SJSA1 (cell line): ENCODE data around the gene PAK1. TPM values are rescaled to one million over a fixed set of nuclear protein-coding genes. Genes with fewer than 3 reads are reported as not detected.

Experiments
- DNase-seq, 2 experiments: peaks; one replicate each; pipeline ENCODE4 v3.0.0-alpha.2; 2015 to 2020; ENCODE audit warnings: low spot score in 2 of 2, low read depth in 1 of 2
- H3K27ac ChIP-seq: fragments of 250-450 bp; sonication (Bioruptor Pico); 2 replicates; pipeline ENCODE4 v1.5.1; 2020; ENCODE audit warnings: mild to moderate bottlenecking, moderate library complexity
- H3K27me3 ChIP-seq: fragments of 250-450 bp; sonication (Bioruptor Pico); replicated peaks from 2 replicates; pipeline ENCODE4 v1.5.1; 2020; ENCODE audit warnings: mild to moderate bottlenecking, moderate library complexity
- H3K36me3 ChIP-seq: fragments of 250-450 bp; sonication (Bioruptor Pico); 2 replicates; pipeline ENCODE4 v1.5.1; 2020; ENCODE audit warnings: mild to moderate bottlenecking
- H3K4me1 ChIP-seq: fragments of 250-450 bp; sonication (Bioruptor Pico); replicated peaks from 2 replicates; pipeline ENCODE4 v1.6.1; 2021; ENCODE audit warnings: mild to moderate bottlenecking
- H3K4me3 ChIP-seq: fragments of 250-450 bp; sonication (Bioruptor Pico); 2 replicates; pipeline ENCODE4 v1.5.1; 2020; ENCODE audit warnings: mild to moderate bottlenecking
- H3K9me3 ChIP-seq: fragments of 250-450 bp; sonication (Bioruptor Pico); replicated peaks from 2 replicates; pipeline ENCODE4 v1.5.1; 2020; ENCODE audit warnings: mild to moderate bottlenecking
- total RNA-seq: library from RNA; depleted of rRNA; stranded (reverse); fragments of >200 nt; shearing (Covaris generic); gene quantifications from 2 replicates; pipeline ENCODE4 v1.2.3, GENCODE V29; 2014

PAK1 gene
- total RNA-seq, 1 experiment from 2014 or later, result 14.4 TPM

DNA sequence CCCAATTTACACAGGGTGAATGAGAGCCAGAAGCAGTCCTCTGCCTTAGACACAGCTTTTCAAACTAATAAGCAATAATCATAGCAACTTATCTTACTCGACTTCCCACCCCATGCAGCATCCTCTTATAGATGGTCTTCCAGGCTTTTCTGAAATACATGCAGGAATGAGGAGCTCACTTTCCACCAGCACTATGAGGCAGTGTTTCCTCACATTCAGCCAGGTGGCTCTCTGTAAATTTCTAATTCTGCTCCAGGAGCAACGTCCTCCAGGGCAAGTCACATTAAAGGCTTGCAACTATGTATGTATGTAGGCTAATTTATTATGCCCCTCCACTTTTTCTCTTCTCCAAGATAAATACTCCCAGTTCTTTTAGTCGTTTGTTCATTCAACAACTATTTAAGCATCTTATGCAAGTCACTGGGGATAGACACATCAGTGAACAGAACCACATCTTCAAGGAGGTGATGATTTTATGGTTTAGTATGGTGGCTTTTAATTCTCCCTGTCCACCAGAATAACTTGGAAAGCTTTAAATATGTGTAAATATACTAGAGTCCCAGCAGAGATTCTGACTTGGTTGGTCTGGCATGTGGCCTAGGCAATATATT is 59.9 kb downstream of the PAK1 start:
- no peak for DNase-seq
- H3K27me3 ChIP-seq, result no peaks in the 10 kb centered on the region
- H3K27ac ChIP-seq, result no peak overlapping the region
- no peak overlapping the region for H3K4me3 ChIP-seq
- 0 out of 2 replicates have a peak, but pooled peaks cover 4% of the 10 kb centered on the region for H3K4me1 ChIP-seq
- H3K36me3 ChIP-seq, result no peaks in the 10 kb centered on the region
- H3K9me3 ChIP-seq, result no peaks in the 10 kb centered on the region

DNA sequence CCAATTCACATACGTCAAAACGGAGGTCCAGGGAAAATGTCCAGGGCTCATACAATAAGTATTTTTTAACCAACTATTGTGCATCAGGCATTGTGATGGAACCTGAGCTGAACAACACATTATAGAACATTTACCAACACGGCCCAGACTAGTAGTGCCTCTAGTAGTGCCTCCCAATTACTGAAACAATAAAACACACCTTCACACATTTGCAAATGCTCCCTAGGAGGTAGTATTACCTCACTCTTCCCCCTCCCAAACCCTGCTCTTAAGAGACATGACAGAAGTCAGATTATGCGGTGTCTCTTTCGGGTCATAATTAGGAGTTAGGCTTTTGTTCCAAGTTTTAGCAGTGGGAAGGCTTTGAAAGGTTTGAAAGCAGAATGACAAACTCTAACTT is 61.1 kb downstream of the PAK1 start:
- Histone ChIP-seq H3K36me3 (no peaks in the 10 kb centered on the region), H3K27ac (no peak overlapping the region), H3K4me1 (peaks cover 6% of the 10 kb centered on the region), H3K4me3 (no peak overlapping the region), H3K9me3 (no peaks in the 10 kb centered on the region), H3K27me3 (no peaks in the 10 kb centered on the region)
- no peak for DNase-seq

DNA sequence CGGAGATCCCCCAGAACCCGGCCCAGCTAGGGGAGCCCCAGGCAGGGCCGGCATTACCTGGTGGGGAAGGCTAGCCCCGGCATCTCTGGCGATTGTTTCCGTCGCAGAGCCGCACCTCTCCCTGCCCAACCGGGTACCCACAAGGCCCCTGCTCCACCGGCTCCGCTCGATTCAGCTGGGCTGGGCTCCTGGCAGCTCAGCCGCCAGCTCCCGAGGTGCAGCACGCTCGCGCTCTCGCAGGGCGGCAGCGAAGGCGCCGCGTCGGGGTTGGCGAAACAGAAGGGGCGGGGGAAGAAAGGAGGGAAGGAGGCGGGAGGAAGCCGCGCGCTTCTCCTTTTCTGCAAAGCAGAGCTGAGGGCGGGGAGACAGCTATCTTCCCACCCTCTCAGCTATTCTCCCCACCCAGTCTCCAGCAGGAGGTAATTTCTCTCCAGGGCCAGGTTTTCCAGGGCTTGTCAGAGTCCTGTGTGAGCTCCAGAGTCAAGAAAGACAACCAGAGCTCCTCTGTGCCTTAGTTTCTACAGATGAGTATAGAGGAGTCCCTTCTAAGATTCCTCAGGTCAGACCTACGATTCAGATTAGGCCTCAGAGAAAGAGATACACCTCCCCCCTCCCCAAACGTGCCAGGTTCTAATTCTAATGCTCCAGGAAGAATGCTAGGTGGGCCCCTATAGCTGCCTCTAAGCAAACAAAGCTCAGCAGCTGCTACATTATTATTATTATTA is 62.0 kb downstream of the PAK1 start:
- Histone ChIP-seq H3K4me3 (peak overlapping the region; percentile 53), H3K27ac (no peak overlapping the region), H3K36me3 (no peaks in the 10 kb centered on the region), H3K27me3 (no peaks in the 10 kb centered on the region), H3K9me3 (no peaks in the 10 kb centered on the region), H3K4me1 (peaks cover 14% of the 10 kb centered on the region)
- DNase-seq, result peak; percentile 67 to 74

DNA sequence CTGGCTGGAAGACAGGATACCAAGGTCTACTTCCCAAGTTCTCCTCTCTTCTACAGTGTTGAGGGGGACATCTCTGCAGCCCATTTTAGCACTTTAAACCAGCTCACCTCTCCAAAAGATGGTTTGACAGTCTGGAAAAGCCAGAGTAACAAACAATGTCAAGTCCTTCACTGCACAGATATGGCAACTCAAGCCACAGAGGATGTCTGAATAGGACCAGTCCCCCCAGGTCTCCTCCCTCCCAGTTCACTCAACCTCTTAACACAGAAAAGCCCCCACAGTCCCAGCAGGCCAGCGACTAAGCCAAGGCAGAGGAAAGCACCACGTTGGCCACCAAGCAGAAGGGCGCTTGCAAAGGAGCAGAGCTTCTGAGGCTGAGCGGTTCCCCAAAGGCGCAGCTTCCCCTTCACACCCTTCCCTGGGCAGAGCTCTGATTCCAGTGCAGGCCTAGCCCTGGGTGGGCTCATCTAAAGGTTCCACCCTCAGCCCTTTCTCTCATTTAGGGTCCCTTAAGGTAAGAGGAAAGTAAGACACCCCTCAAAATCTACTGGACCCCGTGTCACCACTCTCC is 62.7 kb downstream of the PAK1 start:
- H3K4me1 ChIP-seq, result peaks cover 14% of the 10 kb centered on the region
- no peaks in the 10 kb centered on the region for H3K9me3 ChIP-seq
- no peak overlapping the region for H3K27ac ChIP-seq

DNA sequence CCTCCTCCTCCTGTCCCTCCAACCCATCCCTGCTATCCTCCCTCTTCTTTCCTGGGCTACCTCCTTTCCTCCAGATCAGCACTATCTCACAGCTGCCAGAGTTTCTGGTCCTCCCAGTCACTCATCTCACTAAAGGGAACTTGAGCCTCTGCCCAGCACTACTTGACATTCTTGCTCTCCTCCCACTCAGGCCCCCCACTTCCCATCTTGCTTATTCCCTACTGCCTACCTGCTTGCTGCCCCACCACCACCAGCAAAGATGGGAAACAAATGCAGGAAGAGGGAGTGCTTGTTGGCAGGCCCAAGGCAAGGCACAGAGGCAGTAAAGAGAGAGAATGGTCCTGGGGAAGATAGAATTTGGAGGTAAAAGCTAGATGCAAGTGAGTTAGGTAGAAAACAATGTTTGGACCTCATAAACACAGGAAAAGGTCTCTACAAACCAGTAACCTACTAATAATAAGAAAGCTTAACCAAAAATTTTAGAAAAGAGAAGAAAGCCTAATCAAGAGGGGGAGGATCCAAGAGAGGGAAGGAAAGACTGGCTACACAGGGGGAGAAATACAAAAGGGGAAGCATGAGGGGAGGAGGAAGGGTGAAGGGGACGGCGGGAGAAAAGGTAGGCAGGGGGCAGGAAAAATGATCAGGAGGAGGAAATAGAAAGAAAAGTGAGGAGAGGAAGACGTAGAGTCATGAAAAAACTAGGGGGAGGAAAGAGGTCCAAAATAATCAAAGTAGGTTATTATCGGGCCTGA is 63.6 kb downstream of the PAK1 start:
- Histone ChIP-seq H3K36me3 (no peaks in the 10 kb centered on the region), H3K27ac (no peak overlapping the region), H3K9me3 (no peaks in the 10 kb centered on the region), H3K27me3 (no peaks in the 10 kb centered on the region), H3K4me1 (peaks cover 14% of the 10 kb centered on the region), H3K4me3 (no peak overlapping the region)
- no peak for DNase-seq

More for the DNA sequence above, 62.7 kb downstream of the PAK1 start:
- DNase-seq, result no peak
- no peaks in the 10 kb centered on the region for H3K36me3 ChIP-seq
- peak overlapping the region; percentile 53 for H3K4me3 ChIP-seq
- H3K27me3 ChIP-seq, result no peaks in the 10 kb centered on the region

DNA sequence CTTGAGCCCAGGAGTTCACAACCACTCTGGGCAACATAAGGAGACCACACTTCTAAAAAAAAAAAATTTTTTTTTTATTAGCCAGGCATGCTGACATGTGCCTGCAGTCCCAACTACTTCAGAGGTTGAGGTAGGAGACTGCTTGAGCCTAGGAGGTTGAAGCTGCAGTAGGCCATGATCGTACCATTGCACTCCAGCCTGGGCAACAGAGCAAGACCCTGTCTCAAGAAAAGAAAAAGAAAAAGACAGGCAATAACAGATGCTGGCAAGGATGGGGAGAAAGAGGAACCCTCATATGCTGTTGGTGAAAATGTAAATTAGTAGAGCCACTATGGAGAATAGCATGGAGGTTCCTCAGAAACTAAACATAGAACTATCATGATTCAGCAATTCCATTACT is 64.8 kb downstream of the PAK1 start:
- Histone ChIP-seq H3K27me3 (no peaks in the 10 kb centered on the region), H3K27ac (no peak overlapping the region), H3K4me3 (no peak overlapping the region), H3K4me1 (peaks cover 14% of the 10 kb centered on the region), H3K36me3 (no peaks in the 10 kb centered on the region), H3K9me3 (no peaks in the 10 kb centered on the region)
- no peak for DNase-seq

DNA sequence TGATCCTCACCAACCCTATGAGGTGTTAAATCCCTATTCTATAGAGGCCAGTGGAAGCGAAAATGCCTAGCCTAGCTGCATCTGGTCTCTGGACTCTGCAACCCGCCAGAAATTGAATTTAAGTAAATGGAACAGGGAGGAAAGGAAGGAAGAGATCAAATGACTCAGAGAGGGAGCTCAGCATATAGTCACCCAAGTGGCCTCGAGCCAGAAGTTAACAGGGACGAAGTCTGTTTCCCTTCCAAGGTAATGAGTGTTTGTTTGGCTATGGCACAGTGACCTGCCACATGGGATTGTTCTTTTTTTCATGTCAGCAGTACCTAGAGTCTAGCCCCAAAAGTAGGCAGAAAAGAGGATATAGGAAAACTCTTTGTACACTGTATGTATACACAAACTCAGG is 66.3 kb downstream of the PAK1 start:
- Histone ChIP-seq H3K4me1 (peaks cover 14% of the 10 kb centered on the region), H3K36me3 (no peaks in the 10 kb centered on the region), H3K9me3 (no peaks in the 10 kb centered on the region), H3K27me3 (no peaks in the 10 kb centered on the region), H3K27ac (no peak overlapping the region), H3K4me3 (no peak overlapping the region)
- peak; percentile 15 to 39 for DNase-seq

DNA sequence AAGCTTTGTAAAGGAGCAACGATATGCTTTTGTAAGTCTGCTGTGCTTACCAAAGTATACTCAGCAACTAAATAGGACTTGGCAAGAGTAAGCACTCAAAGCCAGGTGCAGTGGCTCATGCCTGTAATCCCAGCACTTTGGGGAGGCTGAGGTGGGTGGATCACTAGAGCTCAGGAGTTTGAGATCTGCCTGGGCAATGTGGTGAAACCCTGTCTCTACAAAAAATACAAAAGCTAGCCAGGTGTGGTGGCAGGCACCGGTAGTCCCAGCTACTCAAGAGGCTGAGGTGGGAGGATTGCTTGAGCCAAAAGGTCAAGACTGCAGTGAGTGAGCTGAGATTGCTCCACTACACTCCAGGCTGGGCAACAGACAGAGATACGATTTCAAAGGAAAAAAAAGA is 67.5 kb downstream of the PAK1 start:
- no peaks in the 10 kb centered on the region for H3K9me3 ChIP-seq
- no peak overlapping the region for H3K27ac ChIP-seq
- H3K36me3 ChIP-seq, result no peaks in the 10 kb centered on the region
- H3K4me1 ChIP-seq, result peaks cover 10% of the 10 kb centered on the region
- no peak for DNase-seq
- H3K4me3 ChIP-seq, result no peak overlapping the region
- H3K27me3 ChIP-seq, result no peaks in the 10 kb centered on the region

DNA sequence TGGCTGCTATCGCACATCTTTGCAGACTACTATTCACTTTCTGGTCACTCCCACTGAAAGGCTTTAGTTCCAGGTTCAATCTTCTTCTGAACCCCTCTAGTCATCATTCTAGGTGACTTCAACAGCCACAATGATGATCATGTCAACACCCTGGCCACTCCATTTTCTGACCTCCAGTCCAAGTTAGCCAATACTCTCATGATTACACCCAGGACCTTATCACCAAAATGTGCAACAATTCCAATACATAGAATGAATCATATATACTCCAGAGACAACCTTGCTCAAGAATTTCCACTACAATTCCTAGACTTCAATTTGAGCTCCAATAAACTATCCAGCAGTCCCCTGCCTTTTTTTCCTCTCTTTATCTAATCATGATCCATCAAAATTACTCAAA is 70.7 kb downstream of the PAK1 start:
- H3K9me3 ChIP-seq, result no peaks in the 10 kb centered on the region
- DNase-seq, result no peak
- no peak overlapping the region for H3K4me3 ChIP-seq
- no peak overlapping the region for H3K27ac ChIP-seq
- no peaks in the 10 kb centered on the region for H3K36me3 ChIP-seq
- H3K4me1 ChIP-seq, result peaks cover 10% of the 10 kb centered on the region
- no peaks in the 10 kb centered on the region for H3K27me3 ChIP-seq

DNA sequence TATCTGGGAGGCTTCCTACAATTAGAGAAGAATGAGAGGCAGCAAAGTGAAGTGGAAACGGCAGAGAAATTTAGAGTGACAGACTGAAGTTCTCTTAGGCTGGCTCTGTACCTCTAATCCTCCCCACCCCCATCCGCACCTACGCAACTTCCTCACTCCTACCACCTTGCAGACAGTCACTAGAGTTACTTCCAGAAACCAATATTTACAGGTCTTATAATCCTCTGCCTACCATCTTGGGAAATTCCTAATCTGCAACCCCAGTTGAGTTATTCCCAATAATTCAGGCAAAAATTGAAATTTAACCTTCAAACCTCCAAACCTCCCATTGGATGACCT is 71.7 kb downstream of the PAK1 start:
- Histone ChIP-seq H3K4me3 (no peak overlapping the region), H3K27ac (no peak overlapping the region), H3K4me1 (peaks cover 2% of the 10 kb centered on the region), H3K36me3 (no peaks in the 10 kb centered on the region), H3K27me3 (no peaks in the 10 kb centered on the region), H3K9me3 (no peaks in the 10 kb centered on the region)
- DNase-seq, result no peak

DNA sequence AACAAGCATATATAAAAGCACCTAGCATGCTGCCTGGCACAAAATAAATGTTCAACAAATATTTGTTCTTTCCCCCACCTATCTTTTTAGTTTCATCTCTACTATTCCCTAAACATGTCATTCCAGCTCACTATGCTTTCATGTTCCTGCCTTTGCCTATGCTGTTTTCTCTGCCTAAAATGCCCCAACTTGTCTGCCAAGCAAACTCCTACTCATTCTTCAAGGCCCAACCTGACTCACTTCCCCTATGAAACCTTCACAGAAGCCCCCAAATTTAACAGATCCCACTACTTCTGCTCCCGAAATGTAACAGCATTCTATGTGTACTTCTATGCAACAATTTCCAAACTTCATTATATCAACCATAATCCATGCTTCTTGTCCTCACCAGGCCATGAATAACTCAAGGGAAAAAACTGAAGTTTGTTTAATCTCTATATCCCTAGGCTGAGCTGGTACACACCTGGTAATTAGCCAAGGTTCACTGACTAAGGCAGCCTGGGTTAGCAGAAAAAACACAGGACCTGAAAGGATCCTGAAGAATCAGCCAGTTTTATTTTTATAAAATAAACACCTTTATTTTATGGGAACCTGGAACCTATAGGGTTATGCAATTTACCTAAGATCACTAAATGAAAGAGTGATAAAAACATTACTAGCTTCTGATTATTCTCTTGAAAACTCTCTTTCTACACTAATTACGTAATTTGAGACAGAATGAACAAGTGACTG is 72.2 kb downstream of the PAK1 start:
- no peaks in the 10 kb centered on the region for H3K9me3 ChIP-seq
- no peaks in the 10 kb centered on the region for H3K27me3 ChIP-seq
- H3K27ac ChIP-seq, result no peak overlapping the region
- no peaks in the 10 kb centered on the region for H3K36me3 ChIP-seq
- DNase-seq, result no peak
- H3K4me1 ChIP-seq, result no peaks in the 10 kb centered on the region
- no peak overlapping the region for H3K4me3 ChIP-seq

DNA sequence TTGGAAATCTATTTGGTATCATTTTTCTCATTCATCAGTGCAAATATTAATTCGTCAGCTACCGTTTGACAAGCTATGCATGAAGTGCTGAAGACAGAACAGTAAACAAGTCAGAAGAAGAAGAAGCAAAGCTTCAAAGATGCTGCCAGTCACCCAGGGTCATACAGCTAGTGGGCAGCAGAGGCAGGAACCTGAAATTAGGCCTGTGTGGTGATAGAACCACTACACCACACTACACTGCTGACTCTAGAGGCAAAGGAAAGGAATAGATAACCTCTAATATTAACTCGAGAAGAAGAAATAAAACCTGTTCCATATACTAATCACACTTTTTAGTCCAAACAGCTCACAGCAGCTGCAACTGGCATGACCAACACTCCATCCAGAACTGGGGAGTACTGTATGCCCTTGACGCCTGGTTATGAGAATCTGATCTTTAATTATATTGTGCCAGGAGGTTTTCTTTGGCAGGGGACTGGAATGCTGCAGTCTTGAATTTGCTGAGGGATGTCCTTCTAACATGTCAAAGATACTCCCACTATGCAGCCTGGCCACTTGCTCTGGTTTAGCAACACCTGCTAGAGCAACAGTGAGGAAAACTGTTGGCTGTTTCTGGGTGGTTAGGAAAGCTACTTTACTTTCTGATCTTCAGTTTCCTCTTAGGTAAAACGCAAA is 73.0 kb downstream of the PAK1 start:
- Histone ChIP-seq H3K27ac (no peak overlapping the region), H3K9me3 (no peaks in the 10 kb centered on the region), H3K36me3 (no peaks in the 10 kb centered on the region), H3K4me3 (no peak overlapping the region), H3K4me1 (no peaks in the 10 kb centered on the region), H3K27me3 (no peaks in the 10 kb centered on the region)
- DNase-seq, result no peak

DNA sequence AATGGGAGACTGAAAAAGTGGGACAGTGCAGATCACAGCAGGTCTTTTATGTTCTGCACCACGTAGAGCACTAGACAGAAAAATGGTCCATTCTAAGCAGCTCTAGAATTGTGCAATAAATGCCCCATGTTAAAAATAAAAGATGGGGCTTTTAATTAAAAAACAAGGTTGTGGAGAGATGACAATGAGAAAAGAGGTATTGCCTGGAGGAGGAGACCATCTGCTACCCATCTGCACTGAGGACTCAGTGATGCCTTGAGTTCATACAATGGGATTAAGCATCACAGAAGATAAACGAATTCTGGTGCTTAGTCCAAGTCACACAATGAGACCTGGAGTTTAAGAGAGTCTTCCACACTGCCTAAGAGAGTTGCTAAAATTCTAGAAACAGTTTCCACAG is 73.6 kb downstream of the PAK1 start:
- DNase-seq, result no peak
- no peaks in the 10 kb centered on the region for H3K27me3 ChIP-seq
- no peaks in the 10 kb centered on the region for H3K9me3 ChIP-seq
- H3K4me3 ChIP-seq, result no peak overlapping the region
- H3K27ac ChIP-seq, result no peak overlapping the region
- H3K4me1 ChIP-seq, result no peaks in the 10 kb centered on the region
- H3K36me3 ChIP-seq, result no peaks in the 10 kb centered on the region
